Measurements from ENCODE around the gene AGAP2. TPM values are rescaled to one million over a fixed set of nuclear protein-coding genes. Genes with fewer than 3 reads are reported as not detected.
A peak's percentile ranks its signal among the peaks of the same experiment; 100 is the strongest.

The AGAP2 gene
- total and polyA plus RNA-seq, 9 of the 15 experiments (the other 6 are each of a cell fraction or from before 2014, with no cell fraction given), result 0.04 to 0.77 (median 0.28) TPM; not detected in 1

DNA sequence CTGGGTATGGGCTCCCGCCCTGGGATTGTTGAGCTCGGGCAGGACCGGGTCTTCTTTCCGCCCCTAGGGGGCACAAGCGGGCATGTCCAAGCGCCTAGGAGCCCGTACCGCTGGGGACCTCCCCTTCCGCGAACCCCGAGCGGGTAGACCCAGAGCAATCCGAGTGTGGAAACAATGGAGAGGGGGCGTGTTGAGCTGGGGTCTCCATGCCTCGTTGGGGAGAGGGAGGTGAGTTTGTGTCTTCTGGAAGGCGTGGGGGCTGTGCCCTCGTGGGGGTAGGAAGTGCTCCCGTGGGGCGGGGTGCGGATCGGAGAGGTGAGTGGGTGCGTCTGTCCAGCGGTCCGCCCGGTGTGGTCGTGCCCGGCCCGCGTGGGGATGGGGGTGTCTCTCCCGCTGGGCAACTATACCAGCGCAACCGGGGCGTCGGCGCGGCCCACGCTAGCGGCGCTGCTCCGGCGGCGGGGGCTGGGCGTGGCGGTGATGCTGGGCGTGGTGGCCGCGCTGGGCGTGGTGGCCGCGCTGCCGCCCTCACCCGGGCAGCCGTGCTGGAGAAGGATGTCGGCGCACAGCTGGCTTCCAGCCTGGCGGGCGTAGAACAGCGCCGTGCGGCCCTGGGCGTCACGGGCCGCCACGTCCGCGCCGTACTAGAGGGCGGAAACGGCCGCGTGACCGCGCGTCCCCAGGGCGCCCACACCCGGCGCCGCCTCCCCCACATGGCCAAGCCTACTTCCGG is 12.2 kb downstream of the AGAP2 start (continued):
- TF ChIP-seq, protein P1, sequence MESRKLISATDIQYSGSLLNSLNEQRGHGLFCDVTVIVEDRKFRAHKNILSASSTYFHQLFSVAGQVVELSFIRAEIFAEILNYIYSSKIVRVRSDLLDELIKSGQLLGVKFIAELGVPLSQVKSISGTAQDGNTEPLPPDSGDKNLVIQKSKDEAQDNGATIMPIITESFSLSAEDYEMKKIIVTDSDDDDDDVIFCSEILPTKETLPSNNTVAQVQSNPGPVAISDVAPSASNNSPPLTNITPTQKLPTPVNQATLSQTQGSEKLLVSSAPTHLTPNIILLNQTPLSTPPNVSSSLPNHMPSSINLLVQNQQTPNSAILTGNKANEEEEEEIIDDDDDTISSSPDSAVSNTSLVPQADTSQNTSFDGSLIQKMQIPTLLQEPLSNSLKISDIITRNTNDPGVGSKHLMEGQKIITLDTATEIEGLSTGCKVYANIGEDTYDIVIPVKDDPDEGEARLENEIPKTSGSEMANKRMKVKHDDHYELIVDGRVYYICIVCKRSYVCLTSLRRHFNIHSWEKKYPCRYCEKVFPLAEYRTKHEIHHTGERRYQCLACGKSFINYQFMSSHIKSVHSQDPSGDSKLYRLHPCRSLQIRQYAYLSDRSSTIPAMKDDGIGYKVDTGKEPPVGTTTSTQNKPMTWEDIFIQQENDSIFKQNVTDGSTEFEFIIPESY (CRISPR knock-in tag; IDR thresholded peaks at IDR 0.05), result peak; percentile 91
- no peak for TF ChIP-seq ZC3H4 (CRISPR knock-in tag; IDR thresholded peaks at IDR 0.05; ENCODE audit: borderline replicate concordance)
- no peak for TF ChIP-seq HMG20B (CRISPR knock-in tag; IDR thresholded peaks at IDR 0.05)

DNA sequence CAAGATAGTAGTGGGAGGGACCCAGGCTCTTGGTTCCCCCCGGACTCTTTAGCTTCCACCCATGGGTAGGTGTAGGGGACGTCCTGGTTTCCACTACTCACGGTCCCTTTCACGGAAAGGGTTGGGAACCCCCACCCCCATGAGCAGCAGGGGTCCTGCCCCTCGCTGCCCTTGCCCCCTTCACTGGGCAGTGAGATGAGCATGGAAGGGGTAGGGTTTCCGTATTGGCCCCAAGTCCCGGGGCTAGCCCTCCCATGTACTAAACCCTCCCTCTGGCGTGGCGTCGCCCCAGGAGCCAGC is 12.7 kb downstream of the AGAP2 start:
- Histone ChIP-seq H3K4me2 (ENCODE audit: insufficient read depth, low read length) (no peak overlapping the region), H4K20me1 (replicated peaks; ENCODE audit: control insufficient read depth, insufficient read depth, low read length) (no peaks in the 10 kb centered on the region; the same call in 1 of the 2 replicates), H3K9ac (ENCODE audit: insufficient read depth in 1 of 2, low read depth in 2 of 2, low read length in 2 of 2) (no peak overlapping the region), H3K27ac (ENCODE audit: extremely low read depth, low read depth, low read length) (no peak overlapping the region), H2AFZ (ENCODE audit: low read depth, low read length) (no peak overlapping the region), H3K9me1 (ENCODE audit: control insufficient read depth, insufficient read depth, low read length) (no peaks in the 10 kb centered on the region), H3K4me1 (replicated peaks in 1 of 2; ENCODE audit: control insufficient read depth in 2 of 2, insufficient read depth in 2 of 2, low read length in 2 of 2) (peaks cover 0 to 20% of the 10 kb centered on the region in 2 experiments; a peak in 2 of 5 replicates), H3K27me3 (ENCODE audit: control insufficient read depth in 2 of 2, insufficient read depth in 2 of 2, low read length in 2 of 2) (peaks cover 12 to 16% of the 10 kb centered on the region in 2 experiments), H3K4me3 (no peak overlapping the region), H3K79me2 (ENCODE audit: control insufficient read depth, insufficient read depth, low read length) (no peaks in the 10 kb centered on the region), H3K9me3 (replicated peaks; ENCODE audit: control insufficient read depth, insufficient read depth, low read depth, low read length) (no peaks in the 10 kb centered on the region; the same call in 1 of the 2 replicates), H3K36me3 (ENCODE audit: control insufficient read depth, insufficient read depth, low read length) (peaks cover 3% of the 10 kb centered on the region; the same call in 1 of the 3 replicates)
- in situ Hi-C loops (cut with MboI), result no loop called here
- ATAC-seq, result no peak
- WGBS (ENCODE audit: insufficient coverage, low coverage, missing lambda C conversion rate), result 47% methylated on average over 9 of the region's 10 CpGs
- no peak for DNase-seq (ENCODE audit: extremely low read depth in 1 of 4, low spot score in 3 of 4)
- intact Hi-C loops (cut with micrococcal nuclease), result no loop called here
- no TSS peak for BruUV-seq (replicated peaks)
- POLR2A ChIA-PET, result interaction anchor here (0.9 kb wide), 1 partner anchor 93 kb away, joined by 4 read pairs; the partner anchor contains the start of gene AVIL
- no peak for FAIRE-seq
- CTCF ChIA-PET (ENCODE audit: low intra/inter-chr PET ratio), result no interaction called here
- no peak for TF ChIP-seq TAF1 (IDR thresholded peaks at IDR 0.05; ENCODE audit: control insufficient read depth, extremely low read depth, insufficient read depth, low read length, severe bottlenecking)
- TF ChIP-seq SRSF7 (optimal IDR thresholded peaks at IDR 0.05; ENCODE audit: low read depth, low read length), result no peak
- no peak for TF ChIP-seq DIDO1 (tag; IDR thresholded peaks at IDR 0.05; ENCODE audit: low read depth)
- TF ChIP-seq, protein P2, sequence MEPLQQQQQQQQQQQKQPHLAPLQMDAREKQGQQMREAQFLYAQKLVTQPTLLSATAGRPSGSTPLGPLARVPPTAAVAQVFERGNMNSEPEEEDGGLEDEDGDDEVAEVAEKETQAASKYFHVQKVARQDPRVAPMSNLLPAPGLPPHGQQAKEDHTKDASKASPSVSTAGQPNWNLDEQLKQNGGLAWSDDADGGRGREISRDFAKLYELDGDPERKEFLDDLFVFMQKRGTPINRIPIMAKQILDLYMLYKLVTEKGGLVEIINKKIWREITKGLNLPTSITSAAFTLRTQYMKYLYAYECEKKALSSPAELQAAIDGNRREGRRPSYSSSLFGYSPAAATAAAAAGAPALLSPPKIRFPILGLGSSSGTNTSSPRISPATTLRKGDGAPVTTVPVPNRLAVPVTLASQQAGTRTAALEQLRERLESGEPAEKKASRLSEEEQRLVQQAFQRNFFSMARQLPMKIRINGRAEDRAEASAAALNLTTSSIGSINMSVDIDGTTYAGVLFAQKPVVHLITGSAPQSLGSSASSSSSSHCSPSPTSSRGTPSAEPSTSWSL (CRISPR knock-in tag; IDR thresholded peaks at IDR 0.05; ENCODE audit: borderline replicate concordance), result no peak
- no peak for TF ChIP-seq XRCC5 (IDR thresholded peaks at IDR 0.05; ENCODE audit: low read depth, low read length)
- TF ChIP-seq ZNF561 (CRISPR knock-in tag; conservative IDR thresholded peaks at IDR 0.05), result no peak
- no peak for TF ChIP-seq RBM39 (optimal IDR thresholded peaks at IDR 0.05; ENCODE audit: low read depth, low read length)
- TF ChIP-seq CBX8 (IDR thresholded peaks at IDR 0.05; ENCODE audit: borderline replicate concordance, extremely low read depth, low read depth, low read length, poor library complexity, severe bottlenecking), result no peak
- TF ChIP-seq, protein P3, sequence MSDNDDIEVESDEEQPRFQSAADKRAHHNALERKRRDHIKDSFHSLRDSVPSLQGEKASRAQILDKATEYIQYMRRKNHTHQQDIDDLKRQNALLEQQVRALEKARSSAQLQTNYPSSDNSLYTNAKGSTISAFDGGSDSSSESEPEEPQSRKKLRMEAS (CRISPR knock-in tag; IDR thresholded peaks at IDR 0.05), result no peak
- no peak for TF ChIP-seq EP400 (IDR thresholded peaks at IDR 0.05)
- TF ChIP-seq, protein P4, sequence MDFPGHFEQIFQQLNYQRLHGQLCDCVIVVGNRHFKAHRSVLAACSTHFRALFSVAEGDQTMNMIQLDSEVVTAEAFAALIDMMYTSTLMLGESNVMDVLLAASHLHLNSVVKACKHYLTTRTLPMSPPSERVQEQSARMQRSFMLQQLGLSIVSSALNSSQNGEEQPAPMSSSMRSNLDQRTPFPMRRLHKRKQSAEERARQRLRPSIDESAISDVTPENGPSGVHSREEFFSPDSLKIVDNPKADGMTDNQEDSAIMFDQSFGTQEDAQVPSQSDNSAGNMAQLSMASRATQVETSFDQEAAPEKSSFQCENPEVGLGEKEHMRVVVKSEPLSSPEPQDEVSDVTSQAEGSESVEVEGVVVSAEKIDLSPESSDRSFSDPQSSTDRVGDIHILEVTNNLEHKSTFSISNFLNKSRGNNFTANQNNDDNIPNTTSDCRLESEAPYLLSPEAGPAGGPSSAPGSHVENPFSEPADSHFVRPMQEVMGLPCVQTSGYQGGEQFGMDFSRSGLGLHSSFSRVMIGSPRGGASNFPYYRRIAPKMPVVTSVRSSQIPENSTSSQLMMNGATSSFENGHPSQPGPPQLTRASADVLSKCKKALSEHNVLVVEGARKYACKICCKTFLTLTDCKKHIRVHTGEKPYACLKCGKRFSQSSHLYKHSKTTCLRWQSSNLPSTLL (IDR thresholded peaks at IDR 0.05), result no peak
